ENCODE data around the gene RMND1.

- TF ChIP-seq TARDBP (IDR thresholded peaks at IDR 0.05) (no peak), PKNOX1 (IDR thresholded peaks at IDR 0.05) (no peak), SUZ12 (IDR thresholded peaks at IDR 0.05) (no peak), SP1 (IDR thresholded peaks at IDR 0.05) (no peak), CTBP1 (IDR thresholded peaks at IDR 0.05; ENCODE audit: borderline replicate concordance) (no peak), LEF1 (IDR thresholded peaks at IDR 0.05; ENCODE audit: borderline replicate concordance) (no peak), ZNF384 (IDR thresholded peaks at IDR 0.05) (no peak), FOXM1 (IDR thresholded peaks at IDR 0.05; ENCODE audit: borderline replicate concordance) (no peak), BHLHE40 (IDR thresholded peaks at IDR 0.05; ENCODE audit: borderline replicate concordance) (no peak)
Measured at GRCh38 chr6:151402228-151402627, 49.7 kb downstream of the RMND1 start.
